ENCODE data around the gene CYFIP1. TPM values are rescaled to one million over a fixed set of nuclear protein-coding genes. Genes with fewer than 3 reads are reported as not detected.

The CYFIP1 gene
- total RNA-seq, 1 donor from 2014 or later: 98.3 TPM

DNA sequence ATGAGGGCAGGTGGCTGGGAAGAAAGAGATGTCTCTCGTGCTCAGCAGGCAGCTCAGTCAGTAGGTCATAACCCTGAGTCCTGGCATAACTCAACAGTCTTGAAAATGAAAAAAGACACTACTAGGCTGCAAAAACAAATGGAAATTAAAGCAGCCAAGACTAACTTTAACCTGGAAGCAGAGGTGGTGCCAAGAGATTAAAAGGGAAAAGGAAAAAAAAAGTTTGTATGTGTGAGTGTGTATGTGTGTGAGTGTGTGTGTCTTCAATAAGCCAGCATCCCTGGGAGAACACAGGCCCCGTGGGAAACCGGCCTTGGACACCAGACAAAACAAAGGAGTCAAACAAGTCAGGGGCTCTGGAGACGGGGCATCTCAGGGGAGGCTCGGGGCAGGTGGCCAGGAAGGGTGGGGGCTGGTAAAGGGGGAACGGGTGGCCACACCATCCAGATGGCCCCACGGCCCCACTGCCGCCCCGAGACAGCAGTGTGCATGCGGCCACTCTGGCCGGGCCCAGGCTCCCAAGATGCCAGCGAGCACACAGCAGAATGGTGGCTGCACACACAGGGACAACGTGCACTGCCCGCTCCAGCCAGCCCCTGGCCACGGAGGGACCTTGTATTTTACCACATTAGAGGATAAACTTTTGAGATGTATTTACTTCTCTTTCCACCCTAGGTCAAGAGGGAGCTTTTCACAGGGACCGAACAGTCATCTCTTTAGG is 23.8 kb downstream of the CYFIP1 start:
- TF ChIP-seq, protein P1, sequence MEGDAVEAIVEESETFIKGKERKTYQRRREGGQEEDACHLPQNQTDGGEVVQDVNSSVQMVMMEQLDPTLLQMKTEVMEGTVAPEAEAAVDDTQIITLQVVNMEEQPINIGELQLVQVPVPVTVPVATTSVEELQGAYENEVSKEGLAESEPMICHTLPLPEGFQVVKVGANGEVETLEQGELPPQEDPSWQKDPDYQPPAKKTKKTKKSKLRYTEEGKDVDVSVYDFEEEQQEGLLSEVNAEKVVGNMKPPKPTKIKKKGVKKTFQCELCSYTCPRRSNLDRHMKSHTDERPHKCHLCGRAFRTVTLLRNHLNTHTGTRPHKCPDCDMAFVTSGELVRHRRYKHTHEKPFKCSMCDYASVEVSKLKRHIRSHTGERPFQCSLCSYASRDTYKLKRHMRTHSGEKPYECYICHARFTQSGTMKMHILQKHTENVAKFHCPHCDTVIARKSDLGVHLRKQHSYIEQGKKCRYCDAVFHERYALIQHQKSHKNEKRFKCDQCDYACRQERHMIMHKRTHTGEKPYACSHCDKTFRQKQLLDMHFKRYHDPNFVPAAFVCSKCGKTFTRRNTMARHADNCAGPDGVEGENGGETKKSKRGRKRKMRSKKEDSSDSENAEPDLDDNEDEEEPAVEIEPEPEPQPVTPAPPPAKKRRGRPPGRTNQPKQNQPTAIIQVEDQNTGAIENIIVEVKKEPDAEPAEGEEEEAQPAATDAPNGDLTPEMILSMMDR (IDR thresholded peaks at IDR 0.05; ENCODE audit: unreplicated experiment): no peak
- no peaks in the 10 kb centered on the region for H3K9me3 Mint-ChIP-seq
- H3K27me3 Mint-ChIP-seq (ENCODE audit: low read depth): no peaks in the 10 kb centered on the region
- H3K36me3 Mint-ChIP-seq: no peaks in the 10 kb centered on the region
- no peak overlapping the region for H3K4me3 Mint-ChIP-seq
- DNase-seq (ENCODE audit: low spot score in 2 of 2, unreplicated experiment in 2 of 2): no peak
- peaks cover 11% of the 10 kb centered on the region for H3K4me1 Mint-ChIP-seq
- no peak overlapping the region for H3K27ac Mint-ChIP-seq

DNA sequence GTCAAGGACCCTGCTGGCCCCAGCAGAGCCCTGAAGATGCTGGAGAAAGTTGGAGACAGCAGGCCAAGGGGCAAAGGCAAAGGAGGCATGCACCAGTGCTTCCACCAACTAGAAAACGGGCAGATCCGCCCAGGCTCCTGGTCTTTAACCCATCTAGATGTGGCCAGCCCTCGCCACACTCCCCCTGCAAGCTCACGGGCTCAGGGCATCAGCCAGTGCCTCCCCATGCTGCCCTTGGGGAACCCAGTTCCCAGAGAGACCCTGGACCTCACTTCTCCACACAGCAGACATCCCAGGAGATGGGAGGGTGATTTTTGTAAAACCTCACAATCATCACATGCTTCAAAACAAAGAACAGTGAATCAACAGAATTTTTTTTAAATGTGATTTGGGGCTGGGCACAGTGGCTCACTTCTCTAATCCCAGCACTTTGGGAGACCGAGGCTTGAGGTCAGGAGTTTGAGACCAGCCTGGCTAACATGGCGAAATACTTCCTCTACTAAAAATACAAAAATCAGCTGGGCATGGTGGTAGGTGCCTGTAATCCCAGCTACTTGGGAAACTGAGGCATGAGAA is 24.5 kb downstream of the CYFIP1 start:
- H3K36me3 Mint-ChIP-seq: no peaks in the 10 kb centered on the region
- H3K27ac Mint-ChIP-seq: peak overlapping the region; percentile 6

DNA sequence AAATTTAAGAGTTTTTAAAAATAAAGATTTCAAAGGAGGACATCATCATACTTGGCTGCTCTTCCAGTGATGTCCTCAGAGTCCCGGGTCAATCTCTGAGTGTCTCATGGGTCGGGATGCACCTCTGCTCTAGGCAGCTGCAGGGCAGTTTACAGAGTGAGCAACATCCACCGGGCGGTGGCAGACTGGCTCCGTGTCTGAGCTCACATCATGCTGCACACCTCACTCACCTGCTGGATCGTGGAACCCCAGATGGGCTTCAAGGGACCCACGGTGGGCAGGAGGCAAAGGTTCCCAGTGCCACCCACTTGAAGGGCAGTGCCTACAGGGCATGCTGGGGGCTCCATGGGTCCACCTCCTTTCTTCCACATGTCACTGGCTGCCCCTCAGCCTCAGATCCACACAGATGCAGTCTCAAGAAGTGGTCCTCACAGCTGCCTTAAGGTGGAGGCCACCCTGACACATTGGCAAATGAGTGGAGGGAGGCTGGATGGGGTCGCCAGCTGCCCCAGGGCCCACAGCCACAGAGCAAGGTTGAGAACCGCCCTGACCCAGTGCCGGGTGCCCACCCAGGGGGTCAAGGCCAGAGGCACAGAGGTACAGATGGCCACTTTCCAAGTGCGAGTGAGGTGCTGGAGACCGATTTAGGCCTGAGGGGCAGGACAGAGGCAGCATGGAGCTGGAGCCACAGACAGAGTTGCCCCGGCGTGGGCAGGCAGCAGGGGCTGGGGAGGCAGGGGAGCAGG is 25.2 kb downstream of the CYFIP1 start:
- H3K36me3 Mint-ChIP-seq: no peaks in the 10 kb centered on the region
- DNase-seq (ENCODE audit: low spot score in 2 of 2, unreplicated experiment in 2 of 2): no peak
- no peak overlapping the region for H3K27ac Mint-ChIP-seq
- TF ChIP-seq, protein P1 (IDR thresholded peaks at IDR 0.05; ENCODE audit: unreplicated experiment): no peak
- no peaks in the 10 kb centered on the region for H3K9me3 Mint-ChIP-seq
- H3K4me1 Mint-ChIP-seq: peaks cover 18% of the 10 kb centered on the region
- H3K4me3 Mint-ChIP-seq: no peak overlapping the region
- H3K27me3 Mint-ChIP-seq (ENCODE audit: low read depth): no peaks in the 10 kb centered on the region

More for the DNA sequence above, 24.5 kb downstream of the CYFIP1 start:
- TF ChIP-seq, protein P1 (IDR thresholded peaks at IDR 0.05; ENCODE audit: unreplicated experiment): no peak
- H3K4me1 Mint-ChIP-seq: peaks cover 12% of the 10 kb centered on the region
- no peak for DNase-seq (ENCODE audit: low spot score in 2 of 2, unreplicated experiment in 2 of 2)
- no peaks in the 10 kb centered on the region for H3K27me3 Mint-ChIP-seq (ENCODE audit: low read depth)
- H3K9me3 Mint-ChIP-seq: no peaks in the 10 kb centered on the region
- H3K4me3 Mint-ChIP-seq: no peak overlapping the region

DNA sequence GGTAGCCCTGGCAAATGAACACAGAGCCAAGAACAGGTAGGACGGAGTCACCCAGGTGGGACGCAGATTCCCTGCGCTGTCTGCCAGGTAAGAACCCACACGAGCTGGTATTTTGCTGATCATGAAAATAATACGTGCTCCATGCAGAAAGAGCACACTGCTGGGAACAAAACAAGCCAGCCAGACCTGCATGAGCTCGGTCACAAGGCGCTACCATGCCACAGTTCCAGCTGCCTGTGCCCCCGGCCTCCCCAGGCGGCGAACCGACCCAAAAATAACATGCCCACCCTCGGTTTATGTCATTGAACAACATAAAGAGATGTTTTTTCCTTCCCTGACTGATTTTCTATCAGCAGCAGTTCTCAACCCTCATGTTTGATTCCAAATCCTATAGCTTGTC is 25.8 kb downstream of the CYFIP1 start:
- TF ChIP-seq, protein P1 (IDR thresholded peaks at IDR 0.05; ENCODE audit: unreplicated experiment): no peak
- Mint-ChIP-seq H3K4me1 (peaks cover 19% of the 10 kb centered on the region), H3K4me3 (no peak overlapping the region), H3K27ac (no peak overlapping the region), H3K9me3 (no peaks in the 10 kb centered on the region), H3K27me3 (ENCODE audit: low read depth) (no peaks in the 10 kb centered on the region), H3K36me3 (no peaks in the 10 kb centered on the region)
- no peak for DNase-seq (ENCODE audit: low spot score in 2 of 2, unreplicated experiment in 2 of 2)

DNA sequence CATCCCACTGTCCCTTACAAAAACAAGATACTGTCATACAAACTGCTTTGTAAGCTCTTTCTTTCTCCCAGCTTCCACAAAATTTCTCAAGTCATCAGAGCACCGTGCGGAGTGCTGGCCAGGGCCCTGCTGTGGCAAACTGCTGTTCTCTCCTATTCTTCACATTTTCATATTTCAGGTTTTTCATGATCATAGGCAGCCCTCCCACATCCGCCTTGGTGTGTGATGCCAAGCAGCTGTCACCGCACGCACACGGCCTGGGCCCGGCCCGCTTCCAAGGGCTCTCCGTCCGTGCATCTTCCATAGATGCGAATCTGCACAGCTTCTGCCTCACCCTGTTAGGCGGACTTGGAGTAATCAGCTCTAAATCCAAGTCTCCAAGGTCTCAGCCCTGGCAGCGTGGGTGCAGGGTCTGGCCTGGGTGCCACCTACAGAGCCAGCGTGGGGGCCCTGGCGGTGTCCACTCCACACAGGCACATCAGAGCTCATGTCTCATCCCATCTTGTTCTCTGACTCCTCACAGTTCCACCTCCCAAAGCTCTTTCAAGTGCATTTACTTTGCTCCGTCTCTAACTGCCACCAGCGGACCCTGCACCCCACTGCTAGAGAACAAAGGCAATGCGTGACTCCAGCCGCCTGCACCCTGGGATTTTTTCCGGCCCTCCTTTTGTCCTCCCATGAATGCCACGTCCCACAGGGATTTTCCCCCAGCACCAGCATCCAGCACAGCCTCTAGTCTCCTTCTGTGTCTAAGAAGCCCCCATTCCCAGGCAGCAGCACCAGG is 27.2 kb downstream of the CYFIP1 start:
- Mint-ChIP-seq H3K27ac (peak overlapping the region; percentile 26), H3K9me3 (no peaks in the 10 kb centered on the region), H3K36me3 (no peaks in the 10 kb centered on the region), H3K4me3 (no peak overlapping the region), H3K27me3 (ENCODE audit: low read depth) (no peaks in the 10 kb centered on the region), H3K4me1 (peaks cover 29% of the 10 kb centered on the region)
- no peak for DNase-seq (ENCODE audit: low spot score in 2 of 2, unreplicated experiment in 2 of 2)
- TF ChIP-seq, protein P1 (IDR thresholded peaks at IDR 0.05; ENCODE audit: unreplicated experiment): no peak

All from mesothelial cell of epicardium (in vitro differentiated cells).